GM18519 (cell line): Measurements from ENCODE around the gene GAS7.

Experiments
- ATAC-seq: cut with Tn5 transposase; IDR thresholded peaks from one replicate; pipeline ENCODE4 v1.9.1; 2021; ENCODE audit warnings: mild to moderate bottlenecking, moderate library complexity; ENCODE audit not compliant: unreplicated experiment, low FRiP score

GAS7 gene

GRCh38 chr17:10141436-10141835, 57.0 kb downstream of the GAS7 start:
- no peak for ATAC-seq

- no peak for ATAC-seq
These were observed 58.8 kb downstream of the GAS7 start for GRCh38 chr17:10139577-10139976.

- ATAC-seq = no peak
These were observed 62.0 kb downstream of the GAS7 start for GRCh38 chr17:10136258-10136981.

GRCh38 chr17:10135539-10136257, 62.7 kb downstream of the GAS7 start:
- no peak for ATAC-seq

- ATAC-seq = no peak
These were observed 67.7 kb downstream of the GAS7 start for GRCh38 chr17:10130677-10131076.

GRCh38 chr17:10130263-10130662, 68.1 kb downstream of the GAS7 start:
- ATAC-seq = no peak

- no peak for ATAC-seq
These were observed 70.5 kb downstream of the GAS7 start for GRCh38 chr17:10127819-10128425.

- ATAC-seq = no peak
These were observed 71.5 kb downstream of the GAS7 start for GRCh38 chr17:10126616-10127501.

- ATAC-seq = no peak
These were observed 72.2 kb downstream of the GAS7 start for GRCh38 chr17:10126276-10126615.

- no peak for ATAC-seq
These were observed 72.7 kb downstream of the GAS7 start for GRCh38 chr17:10125531-10126275.

- no peak for ATAC-seq
These were observed 75.3 kb downstream of the GAS7 start for GRCh38 chr17:10123093-10123492.

- no peak for ATAC-seq
These were observed 76.3 kb downstream of the GAS7 start for GRCh38 chr17:10121971-10122707.

GRCh38 chr17:10120749-10121148, 77.7 kb downstream of the GAS7 start:
- ATAC-seq = no peak

- no peak for ATAC-seq
These were observed 78.3 kb downstream of the GAS7 start for GRCh38 chr17:10120109-10120485.

GRCh38 chr17:10119203-10120108, 79.0 kb downstream of the GAS7 start:
- no peak for ATAC-seq

GRCh38 chr17:10118788-10119130, 79.6 kb downstream of the GAS7 start:
- ATAC-seq = no peak

- no peak for ATAC-seq
These were observed 80.8 kb downstream of the GAS7 start for GRCh38 chr17:10117581-10118001.

- ATAC-seq = no peak
These were observed 81.5 kb downstream of the GAS7 start for GRCh38 chr17:10116753-10117420.
